ENCODE measurements around the gene ARCN1.
"Not testable (repeated sequence)": the region's sequence is repeated elsewhere in the genome, so short reads cannot be mapped to it uniquely, and the experiment has no call there.

Gene ARCN1

DNA sequence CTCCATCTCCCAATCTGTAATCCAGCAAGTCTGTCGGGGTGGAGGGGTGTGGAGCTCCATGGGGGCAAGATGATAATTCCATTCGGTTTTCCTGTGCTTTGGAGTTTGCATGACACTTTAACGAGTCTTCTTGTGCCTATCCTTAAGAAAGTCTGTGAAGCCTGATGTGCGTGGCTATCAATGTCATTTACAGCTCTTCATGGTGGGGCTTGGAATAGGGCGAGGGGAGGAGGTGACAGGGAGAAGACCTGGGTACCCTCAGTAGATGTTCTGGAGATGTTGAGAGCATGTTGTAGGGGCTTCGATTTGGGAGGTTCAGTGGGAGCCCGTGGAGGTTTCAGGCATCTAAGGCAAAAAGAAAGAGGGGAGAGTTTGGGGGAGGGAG, 34.6 kb downstream of the ARCN1 start:
- DNase-seq = no peak

DNA sequence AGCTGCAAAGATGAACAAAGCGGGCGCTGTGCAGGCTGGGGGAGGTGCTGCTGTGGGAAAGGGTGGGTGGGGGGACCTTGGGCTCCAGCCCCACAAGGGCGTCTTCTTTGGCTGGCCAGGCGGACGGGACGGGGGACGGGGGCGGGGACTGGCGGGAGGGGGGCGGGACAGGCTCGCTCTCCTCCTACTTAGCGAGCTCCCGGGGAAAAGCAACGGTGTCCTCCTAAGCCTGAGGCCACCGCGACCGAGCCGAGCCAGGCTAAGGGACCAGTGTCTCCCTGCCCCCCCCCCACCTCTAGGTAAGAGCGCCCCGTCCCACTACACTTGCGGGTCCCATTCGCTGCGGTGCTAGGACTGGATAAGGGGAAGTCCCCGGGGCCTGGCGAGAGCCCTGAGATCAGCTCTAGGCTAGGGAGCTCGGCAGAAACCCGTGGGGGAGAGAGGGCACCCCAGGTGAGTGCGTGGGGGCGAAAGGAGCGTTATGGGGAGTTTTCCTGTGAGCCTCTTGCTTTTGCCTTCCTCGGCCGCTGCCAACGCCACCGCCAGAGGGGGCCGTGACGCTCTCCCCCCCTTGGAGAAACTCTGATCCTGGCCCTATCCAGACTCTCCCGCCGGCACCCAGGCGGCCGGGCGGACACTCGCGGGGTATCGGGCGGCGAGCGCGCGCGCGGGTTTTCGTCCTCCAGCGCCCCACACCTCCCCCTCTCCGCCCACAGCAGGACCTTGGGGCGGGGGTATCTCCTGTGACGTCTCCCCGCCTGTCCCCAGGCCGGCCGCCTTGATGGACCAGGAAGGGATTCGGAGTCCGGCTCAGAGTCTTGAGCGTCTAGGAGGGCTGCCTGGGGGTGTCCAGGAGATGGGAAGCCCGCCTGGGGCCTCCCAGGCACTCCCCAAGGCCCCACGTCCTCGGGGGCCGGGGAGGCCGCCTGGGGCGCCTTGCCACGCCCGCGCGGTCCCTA, 35.5 kb downstream of the ARCN1 start, which contains the start of gene PHLDB1:
Gene PHLDB1 (plus strand): TSS at position 215 of the 959 bp plus-strand sequence. CDS start 6,222 bp downstream, outside the sequence.
- peak; percentile 52 for DNase-seq

DNA sequence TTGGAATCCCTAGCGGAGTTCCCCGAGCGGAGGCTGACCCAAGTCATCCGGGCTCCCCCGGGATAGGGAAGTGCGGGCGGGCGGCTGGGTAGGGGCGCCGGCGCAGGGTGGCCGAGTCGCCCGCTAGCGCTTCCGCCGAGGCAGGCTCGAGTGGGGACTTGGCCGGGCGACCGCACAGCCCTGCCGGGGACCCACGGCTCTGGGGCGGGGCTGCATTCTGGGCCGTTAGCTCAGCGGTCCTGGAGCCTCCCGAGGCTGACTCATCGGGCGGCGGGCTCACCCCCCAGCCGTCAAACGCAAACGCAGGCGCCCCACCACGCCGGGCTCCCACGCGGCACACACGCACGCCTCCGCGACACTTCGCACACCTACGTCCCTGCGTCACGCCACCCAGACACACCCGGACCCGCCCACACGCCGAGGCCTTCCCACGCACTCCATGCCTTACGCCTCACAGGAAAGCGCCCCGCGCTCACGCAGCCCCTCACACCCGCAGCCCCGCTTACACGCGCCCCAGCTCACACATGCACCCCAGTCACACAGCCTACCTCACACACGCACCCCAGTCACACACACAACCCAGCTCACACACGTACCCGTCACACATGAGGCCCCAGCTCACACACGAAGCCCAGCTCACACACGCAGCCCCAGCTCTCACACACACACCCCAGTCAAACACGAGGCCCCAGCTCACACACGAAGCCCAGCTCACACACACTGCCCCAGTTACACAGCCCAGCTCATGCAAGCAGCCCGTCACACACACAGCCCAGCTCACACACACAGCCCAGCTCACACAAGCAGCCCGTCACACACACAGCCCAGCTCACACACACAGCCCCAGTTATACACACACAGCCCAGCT, 36.4 kb downstream of the ARCN1 start:
- DNase-seq = peak; percentile 87

DNA sequence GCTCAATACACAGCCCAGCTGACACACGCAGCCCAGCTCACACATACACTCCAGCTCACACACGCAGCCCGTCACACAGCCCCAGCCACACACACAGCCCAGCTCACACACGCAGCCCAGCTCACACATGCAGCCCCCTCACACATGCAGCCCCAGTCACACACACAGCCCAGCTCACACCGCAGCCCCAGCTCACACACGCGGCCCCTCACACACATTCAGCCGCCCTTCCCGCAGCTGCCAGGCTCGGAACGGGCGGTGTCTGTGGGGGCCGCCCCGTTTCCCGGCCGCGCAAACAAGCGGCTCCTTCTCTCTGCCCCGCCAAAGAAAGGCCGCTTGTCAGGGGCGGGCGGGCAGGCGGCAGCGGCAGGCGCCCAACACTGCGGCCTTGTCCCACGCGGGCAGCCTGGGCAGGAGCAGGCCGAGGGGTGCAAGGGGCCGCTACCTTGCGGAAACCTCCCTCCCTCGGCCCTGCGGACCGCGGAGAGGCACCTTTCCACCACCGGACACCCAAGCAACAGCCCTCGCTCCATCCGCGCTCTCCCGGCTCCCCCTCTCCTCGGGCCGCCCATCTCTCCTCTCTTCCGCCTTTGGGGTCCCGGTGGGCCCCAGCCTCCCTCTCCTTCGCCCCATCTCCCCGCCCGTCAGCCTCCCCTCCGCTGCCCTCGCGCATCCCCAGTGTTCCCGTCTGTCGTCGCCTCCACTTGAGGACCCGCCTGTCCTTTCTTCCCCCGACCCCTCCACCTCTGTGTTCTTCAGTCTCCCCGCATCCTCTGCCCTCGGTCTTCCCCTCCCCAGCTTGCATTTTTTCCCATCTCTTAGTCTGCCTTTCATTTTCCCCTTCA, 37.4 kb downstream of the ARCN1 start:
- DNase-seq = peak; percentile 38

DNA sequence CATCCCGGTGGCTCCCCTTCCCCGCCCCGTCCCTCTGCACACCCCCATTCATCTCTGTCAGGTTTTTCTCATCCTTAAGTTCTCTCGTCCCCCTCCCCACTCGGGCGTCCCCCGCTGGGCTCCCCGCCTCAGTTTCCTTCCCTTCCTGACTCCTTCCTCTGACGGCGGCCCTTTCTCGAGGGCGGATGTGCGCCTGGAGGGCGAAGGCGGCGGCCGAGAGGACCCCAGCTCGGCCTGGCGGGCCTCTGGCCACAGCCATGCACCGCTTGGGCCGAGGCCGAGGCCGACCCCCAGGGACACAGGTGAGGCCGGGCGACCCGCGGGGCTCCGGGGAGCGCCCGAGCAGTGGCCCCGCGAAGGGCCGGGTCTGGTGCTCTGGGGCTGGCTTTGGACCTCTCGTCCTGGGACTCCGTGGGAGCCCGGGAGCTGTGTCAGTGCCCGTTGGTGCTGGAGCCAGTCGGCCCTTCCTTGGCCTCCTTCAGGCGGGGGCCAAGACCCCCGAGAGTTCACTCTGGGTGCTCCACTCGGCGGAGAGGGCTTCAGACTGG, 38.1 kb downstream of the ARCN1 start:
- DNase-seq = no peak

DNA sequence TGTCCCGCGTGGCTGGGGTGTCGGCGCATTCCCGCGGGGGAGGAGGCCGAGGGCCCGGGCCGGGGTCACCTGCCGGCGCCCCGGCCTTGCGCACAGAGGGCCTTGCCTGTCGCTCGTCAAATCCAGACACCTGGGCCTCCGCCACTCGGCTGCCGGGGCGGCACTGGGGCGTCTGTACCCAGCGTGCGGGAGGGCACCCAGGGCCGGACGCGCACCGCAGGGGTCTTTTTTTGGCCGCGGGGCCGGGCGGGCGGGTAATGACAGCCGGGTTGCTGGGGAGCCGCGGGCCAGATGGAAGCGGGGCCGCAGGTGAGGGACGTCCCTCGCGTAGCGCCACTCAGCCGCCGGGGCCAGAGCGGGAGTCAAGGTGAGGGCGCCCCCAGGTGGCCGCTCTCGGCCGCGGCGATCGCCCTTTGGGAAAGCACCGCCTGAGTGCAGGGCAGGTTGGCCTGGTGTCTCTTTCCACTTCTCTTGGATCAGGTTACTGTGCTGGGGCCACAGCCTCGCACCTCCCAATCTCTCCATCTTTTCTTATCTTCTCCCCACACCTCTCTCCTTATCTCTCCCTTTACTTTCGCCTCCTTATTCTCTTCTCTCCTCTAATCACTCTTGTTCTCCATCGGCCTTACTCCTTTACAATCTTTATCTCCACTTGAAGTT, 38.7 kb downstream of the ARCN1 start:
- peak; percentile 88 for DNase-seq

DNA sequence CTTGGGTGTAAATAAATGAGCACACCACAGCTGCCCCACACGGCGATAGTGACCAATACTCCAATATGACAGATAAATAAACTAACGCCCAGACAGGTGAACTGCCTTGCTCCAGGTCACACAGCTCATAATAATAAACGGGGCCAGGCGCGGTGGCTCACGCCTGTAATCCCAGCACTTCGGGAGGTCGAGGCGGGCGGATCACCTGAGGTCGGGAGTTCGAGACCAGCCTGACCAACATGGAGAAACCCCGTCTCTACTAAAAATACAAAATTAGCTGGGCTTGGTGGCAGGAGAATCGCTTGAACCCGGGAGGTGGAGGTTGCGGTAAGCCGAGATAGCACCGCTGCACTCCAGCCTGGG, 39.2 kb downstream of the ARCN1 start:
- DNase-seq = not testable (repeated sequence)

DNA sequence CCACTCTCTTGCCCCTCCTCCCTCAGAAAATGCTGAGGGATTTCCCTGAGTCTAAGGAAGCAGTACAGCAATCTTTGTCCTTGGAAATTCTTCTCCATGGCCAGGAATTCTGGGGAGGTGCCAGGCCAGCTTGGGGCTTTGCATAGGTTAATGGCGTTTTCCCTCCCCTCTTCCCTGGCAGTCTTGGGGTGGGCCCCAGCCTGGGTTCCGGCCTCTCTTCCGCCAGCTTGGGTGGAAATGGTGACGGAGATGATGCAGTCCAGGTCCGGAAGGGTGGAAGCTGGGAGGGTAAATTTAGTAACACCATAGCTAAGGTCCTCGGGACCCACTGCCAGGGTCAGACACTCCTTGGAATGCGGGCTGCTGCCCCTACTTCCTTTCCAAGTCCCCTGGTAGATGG, 40.2 kb downstream of the ARCN1 start:
- no peak for DNase-seq

DNA sequence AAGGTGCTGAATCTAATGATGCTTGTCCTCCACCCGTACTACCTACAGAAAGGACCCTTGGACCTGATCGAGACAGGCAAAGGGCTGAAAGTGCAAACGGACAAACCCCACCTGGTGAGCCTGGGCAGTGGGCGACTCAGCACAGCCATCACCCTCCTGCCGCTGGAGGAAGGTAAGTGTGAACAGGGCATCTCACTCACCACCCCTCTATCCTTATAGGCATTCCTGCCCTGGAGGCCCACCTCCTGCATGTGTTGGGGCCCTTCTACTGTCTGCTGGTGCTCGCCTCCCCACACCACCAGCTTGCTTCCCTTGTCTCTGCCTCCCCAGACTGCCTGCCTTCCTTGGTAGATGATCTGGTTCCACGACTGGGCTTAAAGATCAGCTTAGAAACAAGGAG, 42.3 kb downstream of the ARCN1 start:
- no peak for DNase-seq

DNA sequence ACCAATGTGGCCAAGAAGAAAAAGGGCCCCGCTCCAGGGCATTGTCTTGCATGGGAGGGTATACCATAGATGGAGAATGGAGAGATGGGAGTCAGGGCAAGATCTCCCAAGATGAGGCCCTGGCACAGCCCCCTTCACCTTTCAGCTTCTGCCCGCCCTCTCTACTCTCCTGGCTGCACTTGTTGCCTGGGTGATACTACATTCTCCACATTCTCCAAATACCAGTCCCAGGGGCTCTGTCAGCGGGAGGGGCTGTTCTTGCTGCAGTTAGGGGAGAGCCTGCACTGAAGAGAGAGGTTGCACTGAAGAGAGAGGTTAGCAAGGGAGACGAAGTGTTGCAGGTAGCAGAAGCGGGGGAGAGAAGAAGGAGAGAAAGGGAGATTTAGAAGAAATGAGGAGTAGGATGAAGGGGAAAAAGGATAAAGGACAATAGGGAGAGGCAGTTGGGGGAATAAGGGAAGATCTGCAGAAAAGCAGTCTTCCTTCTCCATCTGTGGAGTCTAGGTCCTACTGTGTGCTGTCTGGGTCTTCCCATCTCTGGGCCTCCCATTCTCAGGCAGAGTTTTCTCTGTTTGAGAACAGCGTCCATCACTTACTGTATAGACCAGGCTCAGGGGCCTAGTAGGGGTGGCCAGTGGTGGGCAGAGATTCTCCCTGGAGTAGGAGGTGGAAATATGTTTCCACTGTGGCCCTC, 43.2 kb downstream of the ARCN1 start:
- DNase-seq = no peak

DNA sequence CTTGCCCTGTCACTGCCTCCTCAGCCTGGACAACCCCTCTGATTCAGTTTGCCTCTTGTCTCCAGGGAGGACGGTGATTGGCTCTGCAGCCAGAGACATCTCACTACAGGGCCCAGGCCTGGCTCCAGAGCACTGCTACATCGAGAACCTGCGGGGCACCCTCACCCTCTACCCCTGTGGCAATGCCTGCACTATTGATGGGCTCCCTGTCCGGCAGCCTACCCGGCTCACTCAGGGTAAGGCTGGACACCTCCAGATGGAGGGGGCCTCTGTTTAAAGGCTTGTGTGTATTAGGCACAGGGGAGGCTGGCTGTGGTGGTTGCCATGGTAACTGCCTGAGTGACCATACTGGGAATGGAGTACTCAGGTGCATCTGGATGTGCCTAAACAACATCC, 43.8 kb downstream of the ARCN1 start:
- DNase-seq = no peak

DNA sequence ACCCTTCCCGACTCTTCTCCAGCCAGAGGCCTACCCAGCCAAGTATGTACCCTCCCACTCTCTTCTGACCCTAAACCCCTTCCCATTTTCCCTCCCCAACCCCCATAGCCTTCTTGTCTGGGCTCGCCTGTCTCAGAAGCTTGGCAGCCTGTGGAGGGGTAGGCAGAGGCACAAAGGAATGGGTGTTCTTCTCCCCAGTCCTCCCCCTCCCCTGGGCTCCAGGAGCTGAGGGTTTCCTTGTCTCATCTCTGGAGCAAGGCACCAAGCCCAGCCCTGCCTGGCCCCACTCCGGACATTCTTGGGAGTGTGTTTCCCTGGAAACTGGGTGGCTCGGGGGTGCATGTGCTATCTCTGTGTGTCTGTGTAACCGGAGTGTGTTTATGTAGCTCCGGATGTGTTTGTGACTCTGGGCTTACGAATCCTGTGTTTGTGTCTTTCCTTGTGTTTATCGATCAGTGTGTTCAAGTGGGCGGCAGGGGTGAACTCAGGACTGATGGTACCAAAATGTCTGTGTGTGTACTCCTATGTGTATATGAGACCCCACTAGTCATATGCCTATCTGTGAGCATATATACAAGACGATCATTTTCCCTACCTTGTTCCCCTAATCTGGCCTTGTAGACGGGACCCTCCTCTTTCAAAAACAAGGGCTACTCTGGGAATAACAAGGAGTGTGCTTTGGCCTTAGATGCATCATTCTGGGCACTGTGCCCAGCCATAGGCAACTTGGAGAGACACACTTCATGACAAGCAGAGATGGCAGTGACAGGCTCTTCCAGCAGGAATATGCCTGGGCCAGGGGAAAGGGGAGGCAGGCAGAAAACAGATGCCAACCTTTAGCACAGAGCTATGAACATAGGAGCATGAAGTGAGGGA, 46.1 kb downstream of the ARCN1 start:
- no peak for DNase-seq

DNA sequence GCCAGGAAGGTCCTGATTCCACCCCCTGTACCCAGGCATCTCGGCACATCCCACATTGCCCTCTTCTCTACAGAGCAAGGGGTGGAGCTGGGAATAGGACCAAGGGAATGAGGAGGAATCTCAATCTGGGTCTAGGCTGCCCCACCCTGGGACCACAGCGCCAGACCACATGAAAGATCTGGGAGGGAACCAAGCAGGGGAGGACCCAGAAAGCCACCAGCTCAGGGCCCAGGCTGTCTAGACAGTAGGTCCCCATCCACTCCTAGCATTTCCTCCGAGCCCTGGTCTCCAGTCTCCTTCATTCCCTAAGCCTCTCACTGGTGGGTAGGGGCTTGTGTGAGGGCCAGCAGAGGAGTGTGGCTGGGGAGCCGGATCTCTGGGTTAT, 46.8 kb downstream of the ARCN1 start:
- no peak for DNase-seq

DNA sequence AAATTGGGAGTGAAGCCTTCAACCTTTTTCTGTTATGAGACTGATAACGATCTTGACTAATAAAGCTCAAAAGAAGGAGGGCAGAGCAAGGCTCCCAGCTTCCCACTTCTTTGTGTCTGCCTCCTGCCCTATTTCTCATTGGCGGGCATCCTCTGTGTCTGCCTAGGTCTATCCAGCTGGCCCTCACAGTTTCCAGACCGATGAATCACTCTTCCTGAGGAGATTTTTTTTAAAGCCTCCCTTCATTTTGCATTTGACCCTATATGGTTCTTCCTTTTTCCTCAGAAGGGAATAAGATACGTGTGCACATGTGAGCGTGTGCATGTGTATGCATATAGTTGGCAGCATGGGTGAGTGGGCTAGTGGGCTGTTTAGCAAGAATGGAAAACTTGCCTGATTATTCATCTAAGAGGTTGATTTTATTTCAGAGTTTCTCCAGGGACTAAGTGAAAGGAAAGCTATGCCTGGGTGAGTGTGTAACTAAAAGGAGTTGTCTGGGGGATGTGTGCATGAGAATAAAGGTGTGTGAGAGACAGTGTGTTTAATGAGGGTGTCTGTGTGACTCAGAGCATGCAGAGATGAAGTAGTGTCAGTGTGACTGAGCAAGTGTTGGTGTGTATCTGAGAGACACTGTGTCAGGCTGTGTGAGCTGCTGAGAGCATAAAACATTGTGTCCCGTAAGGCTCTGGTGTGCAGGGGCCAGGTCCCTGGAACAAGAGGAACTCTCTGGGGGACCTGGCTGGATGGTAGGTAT, 47.4 kb downstream of the ARCN1 start:
- DNase-seq = no peak

DNA sequence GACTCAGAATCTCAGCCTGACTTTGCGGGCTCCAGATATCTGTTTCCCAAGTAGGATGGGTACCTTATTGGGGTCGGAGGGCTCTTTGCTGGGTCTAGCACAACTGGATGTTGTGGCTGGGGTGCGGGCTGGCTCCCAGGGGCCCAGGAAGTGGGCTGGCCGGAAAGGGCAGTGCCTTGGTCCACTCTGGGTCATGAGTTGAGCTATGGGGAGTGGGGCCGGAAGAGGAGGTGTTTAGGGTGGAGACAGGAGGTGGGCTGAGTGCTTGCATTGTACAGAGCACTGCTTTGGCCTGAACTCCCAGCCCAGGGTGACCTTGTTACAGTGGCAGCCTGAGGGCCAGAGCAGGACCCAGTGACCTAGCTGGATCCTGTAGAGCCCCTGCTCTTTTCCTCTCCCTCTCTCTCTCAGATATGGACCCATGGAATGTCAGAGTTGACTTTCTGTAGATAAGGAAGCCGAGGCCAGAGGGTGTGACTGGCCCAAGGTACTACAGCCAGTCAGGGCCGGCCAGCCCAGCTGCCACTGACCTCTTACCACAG, 48.4 kb downstream of the ARCN1 start:
- no peak for DNase-seq

DNA sequence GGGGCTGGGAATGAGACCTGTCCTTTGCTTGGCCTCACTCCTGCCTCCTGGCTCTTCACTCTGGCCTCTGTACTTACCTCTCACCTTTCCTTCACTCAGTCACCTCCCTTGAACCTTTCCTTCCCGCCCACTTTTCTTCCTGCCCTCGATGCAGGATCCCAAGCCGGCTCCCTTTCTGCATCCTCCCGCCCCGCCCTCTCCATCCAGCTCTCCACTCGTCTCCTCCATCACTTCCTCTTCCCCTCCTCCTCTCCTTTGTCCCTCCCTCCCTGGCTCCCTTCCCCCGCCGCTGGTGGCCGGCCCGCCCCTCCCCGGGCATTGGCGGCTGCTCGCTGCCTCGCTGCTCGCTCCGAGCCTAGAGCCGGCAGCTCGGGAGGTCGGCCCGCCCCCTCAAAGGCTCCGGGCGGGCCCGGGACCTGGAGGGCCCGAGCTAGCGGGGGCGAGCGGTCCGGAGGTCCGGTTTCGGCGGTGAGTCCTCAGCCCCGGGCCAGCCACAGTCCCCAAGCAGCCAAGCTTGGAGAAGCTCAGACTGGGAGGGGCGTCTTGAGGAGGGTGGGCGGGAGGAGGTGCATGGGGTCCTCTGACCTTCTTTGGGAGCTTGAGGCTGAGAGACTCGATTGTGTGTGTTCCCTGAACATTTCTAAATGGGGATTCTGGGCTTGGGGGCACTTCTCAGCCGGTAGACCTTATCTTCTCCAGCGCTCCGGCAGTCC, 49.0 kb downstream of the ARCN1 start:
- DNase-seq = peak; percentile 4

DNA sequence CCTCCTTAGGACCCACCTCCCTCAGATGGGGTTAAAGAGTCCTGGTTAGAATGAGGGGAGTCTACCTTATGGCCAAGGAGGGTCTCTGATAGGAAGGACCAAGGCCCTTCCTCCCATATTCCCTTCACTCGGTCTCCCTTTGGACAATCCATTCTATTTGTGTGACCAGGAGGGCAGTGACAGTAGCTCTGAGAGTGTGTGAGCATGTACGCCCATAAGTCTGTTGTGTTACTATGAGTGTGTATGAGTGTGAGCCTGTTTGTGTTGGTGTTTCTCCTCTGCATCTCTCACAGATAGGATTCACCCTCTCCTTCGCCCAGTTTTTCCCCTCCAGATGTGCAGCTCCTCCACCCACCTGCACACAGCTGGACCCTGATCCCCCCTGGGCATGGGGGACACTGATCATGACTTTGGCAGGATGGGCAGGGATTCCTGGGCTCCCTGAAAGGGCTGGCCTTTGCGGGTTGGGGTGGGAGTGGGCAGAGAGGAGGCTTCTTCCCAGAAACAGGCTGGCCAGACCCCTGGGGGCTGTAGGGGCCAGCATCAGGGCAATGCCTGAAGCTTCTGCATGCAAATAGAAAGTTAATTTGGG, 49.7 kb downstream of the ARCN1 start:
- no peak for DNase-seq
